Measurements from ENCODE around the gene FSTL1. TPM values are rescaled to one million over a fixed set of nuclear protein-coding genes. Genes with fewer than 3 reads are reported as not detected.

The FSTL1 gene
- total and polyA plus RNA-seq, 8 donors = 7.3 to 131 (median 15.1) TPM

GRCh38 chr3:120348065-120348990 is 102.5 kb downstream of the FSTL1 start:
- Histone ChIP-seq H3K27ac (peak overlapping the region; percentile 86 to 89 (median 87)), H3K4me3 (peak overlapping the region; percentile 76 to 90 (median 80)), H3K36me3 (no peaks in the 10 kb centered on the region), H3K9me3 (no peaks in the 10 kb centered on the region), H3K4me1 (peaks cover 0 to 11% (median 9%) of the 10 kb centered on the region in 3 donors), H3K27me3 (no peaks in the 10 kb centered on the region)
- DNase-seq (no peak), FAIRE-seq (no peak), ATAC-seq (peak in 3 of 4 donors; percentile 63 to 70 (median 64))
- TF ChIP-seq, protein P1, sequence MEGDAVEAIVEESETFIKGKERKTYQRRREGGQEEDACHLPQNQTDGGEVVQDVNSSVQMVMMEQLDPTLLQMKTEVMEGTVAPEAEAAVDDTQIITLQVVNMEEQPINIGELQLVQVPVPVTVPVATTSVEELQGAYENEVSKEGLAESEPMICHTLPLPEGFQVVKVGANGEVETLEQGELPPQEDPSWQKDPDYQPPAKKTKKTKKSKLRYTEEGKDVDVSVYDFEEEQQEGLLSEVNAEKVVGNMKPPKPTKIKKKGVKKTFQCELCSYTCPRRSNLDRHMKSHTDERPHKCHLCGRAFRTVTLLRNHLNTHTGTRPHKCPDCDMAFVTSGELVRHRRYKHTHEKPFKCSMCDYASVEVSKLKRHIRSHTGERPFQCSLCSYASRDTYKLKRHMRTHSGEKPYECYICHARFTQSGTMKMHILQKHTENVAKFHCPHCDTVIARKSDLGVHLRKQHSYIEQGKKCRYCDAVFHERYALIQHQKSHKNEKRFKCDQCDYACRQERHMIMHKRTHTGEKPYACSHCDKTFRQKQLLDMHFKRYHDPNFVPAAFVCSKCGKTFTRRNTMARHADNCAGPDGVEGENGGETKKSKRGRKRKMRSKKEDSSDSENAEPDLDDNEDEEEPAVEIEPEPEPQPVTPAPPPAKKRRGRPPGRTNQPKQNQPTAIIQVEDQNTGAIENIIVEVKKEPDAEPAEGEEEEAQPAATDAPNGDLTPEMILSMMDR (IDR thresholded peaks at IDR 0.05) = no peak
- 0 to 1% methylated on average over 39 to 41 of the region's 41 CpGs for WGBS, 2 donors
- intact Hi-C loops (cut with DNase I) = no loop called here

DNA sequence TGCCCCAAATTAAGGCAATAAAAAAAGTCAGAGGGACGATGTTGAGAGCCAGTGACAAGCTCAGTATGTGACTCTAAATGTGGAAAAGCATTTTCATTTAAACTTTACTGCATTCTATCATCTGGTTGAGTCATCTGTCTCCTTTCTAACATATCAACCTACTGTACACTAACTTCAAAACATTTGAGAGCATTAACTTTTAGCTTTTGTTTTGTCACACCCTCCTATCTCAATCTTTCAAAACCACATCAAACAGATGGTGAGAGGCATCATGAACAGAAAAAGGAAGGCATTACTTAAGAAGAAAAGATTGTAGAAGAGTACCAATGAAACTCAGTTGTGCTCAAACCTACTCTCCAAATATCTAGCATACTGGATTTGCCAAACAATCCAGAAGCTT is 106.4 kb downstream of the FSTL1 start:
- TF ChIP-seq, protein P1 (IDR thresholded peaks at IDR 0.05) = no peak

More for the DNA sequence above, 106.4 kb downstream of the FSTL1 start:
- H3K9me3 ChIP-seq = no peaks in the 10 kb centered on the region
- H3K4me3 ChIP-seq = no peak overlapping the region
- no peaks in the 10 kb centered on the region for H3K36me3 ChIP-seq
- ATAC-seq (no peak), DNase-seq (no peak), FAIRE-seq (no peak)
- H3K27me3 ChIP-seq = no peaks in the 10 kb centered on the region
- no peak overlapping the region for H3K27ac ChIP-seq
- 72 to 86% methylated on average over 1 of the region's 1 CpG for WGBS, 2 donors
- peaks cover 0 to 9% (median 0%) of the 10 kb centered on the region in 3 donors for H3K4me1 ChIP-seq
- intact Hi-C loops (cut with DNase I) = no loop called here

Other genes starting within 250 kb of the FSTL1 start
- under 1 TPM in 2 of 6 donors, not detected in 4; 0.09 to 0.16 TPM for gene GPR156, start 165.8 kb downstream of the FSTL1 start, total RNA-seq
- gene GPR156, start 165.8 kb downstream of the FSTL1 start, polyA plus RNA-seq = under 1 TPM; 0.05 to 0.08 TPM
- gene LRRC58, start 101.6 kb downstream of the FSTL1 start, total RNA-seq = 10 to 100 TPM in 3 of 6 donors, 1 to 10 TPM in 3; 6.4 to 11.5 (median 9.9) TPM
- gene LRRC58, start 101.6 kb downstream of the FSTL1 start, polyA plus RNA-seq = 1 to 10 TPM; 2.3 to 4.6 TPM
- 10 to 100 TPM; 43.0 to 55.2 (median 50.8) TPM for gene NDUFB4, start 145.3 kb upstream of the FSTL1 start, total RNA-seq
- gene NDUFB4, start 145.3 kb upstream of the FSTL1 start, polyA plus RNA-seq = 100 to 1,000 TPM in 1 of 2 donors, 10 to 100 TPM in 1; 73.2 to 153 TPM
- gene HGD, start 231.2 kb upstream of the FSTL1 start, total RNA-seq = 10 to 100 TPM in 4 of 6 donors, 1 to 10 TPM in 2; 9.7 to 27.7 (median 16.0) TPM
- 10 to 100 TPM; 13.5 to 22.7 TPM for gene HGD, start 231.2 kb upstream of the FSTL1 start, polyA plus RNA-seq